Subcutaneous adipose tissue (tissue), 4 donors: ENCODE measurements around the gene DDIT4L. TPM values are rescaled to one million over a fixed set of nuclear protein-coding genes. Genes with fewer than 3 reads are reported as not detected.

ENCODE experiments used
- CTCF ChIP-seq: fragments of 450-650 bp; IDR thresholded peaks from one replicate; pipeline ENCODE4 v1.5.1; 2016; ENCODE audit warnings: low read depth, mild to moderate bottlenecking, control low read depth, antibody characterized with exemption, moderate library complexity
- total RNA-seq, 4 donors: library from RNA; depleted of rRNA; stranded (reverse); fragments of >200 nt; gene quantifications; one replicate each; pipeline ENCODE4 v1.1.0, GENCODE V29; 2016

Gene DDIT4L
- total RNA-seq, 4 donors from 2014 or later, result 2.1 to 6.3 (median 4.1) TPM

GRCh38 chr4:100164808-100165760 lies 25.2 kb downstream of the DDIT4L start:
- no peak for TF ChIP-seq CTCF

GRCh38 chr4:100162027-100162685 lies 28.1 kb downstream of the DDIT4L start:
- TF ChIP-seq CTCF, result no peak

GRCh38 chr4:100149190-100149589 lies 41.1 kb downstream of the DDIT4L start:
- no peak for TF ChIP-seq CTCF

GRCh38 chr4:100147684-100148083 lies 42.6 kb downstream of the DDIT4L start:
- TF ChIP-seq CTCF, result no peak

- no peak for TF ChIP-seq CTCF
These were observed 43.1 kb downstream of the DDIT4L start for GRCh38 chr4:100147198-100147597.

- TF ChIP-seq CTCF, result no peak
These were observed 43.5 kb downstream of the DDIT4L start for GRCh38 chr4:100146756-100147155.

Other genes starting within 250 kb of the DDIT4L start
- 10 to 100 TPM; 35.9 to 63.1 (median 41.7) TPM for gene DNAJB14, start 243.8 kb downstream of the DDIT4L start, total RNA-seq
- 100 to 1,000 TPM in 3 of 4 donors, 10 to 100 TPM in 1; 78.7 to 188 (median 142) TPM for gene H2AZ1, start 240.2 kb downstream of the DDIT4L start, total RNA-seq